Measurements from ENCODE around the gene PLOD1. TPM values are rescaled to one million over a fixed set of nuclear protein-coding genes. Genes with fewer than 3 reads are reported as not detected.

PLOD1 gene
- total RNA-seq, 1 donor from 2014 or later: 203 TPM

DNA sequence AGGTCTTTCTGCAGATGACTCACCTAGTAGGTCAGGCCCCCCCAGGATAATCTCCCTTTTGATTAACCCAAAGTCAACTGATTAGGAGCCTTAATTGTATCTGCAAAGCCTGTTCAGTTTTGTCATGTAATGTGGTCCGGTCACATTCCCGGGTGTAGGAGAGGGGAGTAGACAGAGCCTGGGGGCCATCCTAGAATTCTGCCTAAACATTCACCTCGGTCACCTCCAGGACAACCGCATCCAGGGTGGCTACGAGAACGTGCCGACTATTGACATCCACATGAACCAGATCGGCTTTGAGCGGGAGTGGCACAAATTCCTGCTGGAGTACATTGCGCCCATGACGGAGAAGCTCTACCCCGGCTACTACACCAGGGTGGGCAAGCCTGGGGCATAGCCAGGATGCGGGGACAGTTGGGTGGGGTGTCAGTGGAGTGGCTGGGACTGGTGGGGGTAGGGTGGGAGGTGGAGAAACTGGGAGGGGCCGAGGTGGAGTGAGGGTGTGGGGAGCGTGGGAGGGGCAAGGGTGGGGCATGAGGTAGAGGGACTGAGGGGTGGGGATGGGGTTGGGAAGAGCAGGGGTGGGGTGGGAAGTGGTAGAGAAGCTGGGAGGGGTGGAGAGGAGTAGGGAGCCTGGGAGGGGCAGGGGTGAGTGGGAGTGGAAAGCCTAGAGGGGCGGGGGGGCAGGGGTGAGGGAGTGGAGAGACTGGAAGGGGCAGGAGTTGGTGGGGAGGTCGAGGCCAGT, 36.1 kb downstream of the PLOD1 start:
- Mint-ChIP-seq H3K27me3 (ENCODE audit: low read depth) (no peaks in the 10 kb centered on the region), H3K36me3 (peaks cover 22% of the 10 kb centered on the region), H3K27ac (peak overlapping the region; percentile 57), H3K4me1 (peaks cover 4% of the 10 kb centered on the region), H3K9me3 (no peaks in the 10 kb centered on the region), H3K4me3 (no peak overlapping the region)
- TF ChIP-seq, protein P1, sequence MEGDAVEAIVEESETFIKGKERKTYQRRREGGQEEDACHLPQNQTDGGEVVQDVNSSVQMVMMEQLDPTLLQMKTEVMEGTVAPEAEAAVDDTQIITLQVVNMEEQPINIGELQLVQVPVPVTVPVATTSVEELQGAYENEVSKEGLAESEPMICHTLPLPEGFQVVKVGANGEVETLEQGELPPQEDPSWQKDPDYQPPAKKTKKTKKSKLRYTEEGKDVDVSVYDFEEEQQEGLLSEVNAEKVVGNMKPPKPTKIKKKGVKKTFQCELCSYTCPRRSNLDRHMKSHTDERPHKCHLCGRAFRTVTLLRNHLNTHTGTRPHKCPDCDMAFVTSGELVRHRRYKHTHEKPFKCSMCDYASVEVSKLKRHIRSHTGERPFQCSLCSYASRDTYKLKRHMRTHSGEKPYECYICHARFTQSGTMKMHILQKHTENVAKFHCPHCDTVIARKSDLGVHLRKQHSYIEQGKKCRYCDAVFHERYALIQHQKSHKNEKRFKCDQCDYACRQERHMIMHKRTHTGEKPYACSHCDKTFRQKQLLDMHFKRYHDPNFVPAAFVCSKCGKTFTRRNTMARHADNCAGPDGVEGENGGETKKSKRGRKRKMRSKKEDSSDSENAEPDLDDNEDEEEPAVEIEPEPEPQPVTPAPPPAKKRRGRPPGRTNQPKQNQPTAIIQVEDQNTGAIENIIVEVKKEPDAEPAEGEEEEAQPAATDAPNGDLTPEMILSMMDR (IDR thresholded peaks at IDR 0.05; ENCODE audit: unreplicated experiment): no peak
- DNase-seq (ENCODE audit: low spot score in 2 of 2, unreplicated experiment in 2 of 2): no peak

DNA sequence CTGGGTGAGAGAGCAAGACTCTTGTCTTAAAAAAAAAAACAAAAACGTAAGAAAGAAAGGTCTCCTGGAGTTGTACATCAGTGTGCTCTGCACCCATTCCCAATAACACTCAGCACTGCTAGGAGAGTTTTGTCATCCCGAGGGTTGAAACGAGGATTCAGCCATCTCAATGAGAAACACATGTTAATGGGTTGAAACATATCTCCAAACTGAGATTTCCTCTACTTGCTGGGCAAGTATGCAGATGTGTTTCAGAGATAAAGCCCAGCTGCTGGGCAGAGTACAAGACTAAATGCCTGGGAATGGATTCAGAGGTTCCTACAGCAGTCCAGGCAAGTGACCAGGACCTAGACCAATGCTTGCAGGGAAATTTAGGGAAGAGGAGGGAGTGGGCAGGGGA, 43.1 kb downstream of the PLOD1 start:
- Mint-ChIP-seq H3K27ac (no peak overlapping the region), H3K27me3 (ENCODE audit: low read depth) (no peaks in the 10 kb centered on the region), H3K4me1 (peaks cover 28% of the 10 kb centered on the region), H3K36me3 (peaks cover 13% of the 10 kb centered on the region), H3K4me3 (no peak overlapping the region), H3K9me3 (no peaks in the 10 kb centered on the region)
- no peak for DNase-seq (ENCODE audit: low spot score in 2 of 2, unreplicated experiment in 2 of 2)
- TF ChIP-seq, protein P1 (IDR thresholded peaks at IDR 0.05; ENCODE audit: unreplicated experiment): no peak

DNA sequence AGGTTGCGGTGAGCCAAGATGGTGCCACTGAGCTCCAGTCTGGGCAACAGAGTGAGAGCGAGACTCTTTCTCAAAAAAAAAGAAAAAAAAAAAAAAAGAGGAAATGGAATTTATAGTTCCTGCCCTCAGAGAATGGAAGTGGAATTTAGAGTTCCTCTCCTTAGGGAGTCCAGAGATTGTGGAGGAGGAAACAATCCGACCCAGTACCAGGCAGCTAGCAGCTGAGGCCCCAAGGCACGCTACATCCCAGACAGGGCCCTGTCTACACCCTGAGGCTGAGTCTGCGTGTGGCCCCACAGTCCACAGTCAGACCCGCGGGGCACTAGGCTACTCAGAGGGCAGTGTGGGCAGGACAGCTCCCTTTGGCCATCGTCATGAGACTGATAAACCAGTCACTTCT, 43.8 kb downstream of the PLOD1 start:
- no peak overlapping the region for H3K27ac Mint-ChIP-seq
- H3K36me3 Mint-ChIP-seq: peaks cover 10% of the 10 kb centered on the region
- no peaks in the 10 kb centered on the region for H3K9me3 Mint-ChIP-seq
- DNase-seq (ENCODE audit: low spot score in 2 of 2, unreplicated experiment in 2 of 2): no peak
- TF ChIP-seq, protein P1 (IDR thresholded peaks at IDR 0.05; ENCODE audit: unreplicated experiment): no peak
- H3K4me1 Mint-ChIP-seq: peaks cover 28% of the 10 kb centered on the region
- no peak overlapping the region for H3K4me3 Mint-ChIP-seq
- no peaks in the 10 kb centered on the region for H3K27me3 Mint-ChIP-seq (ENCODE audit: low read depth)

- DNase-seq (ENCODE audit: low spot score in 2 of 2, unreplicated experiment in 2 of 2): no peak
- TF ChIP-seq, protein P1 (IDR thresholded peaks at IDR 0.05; ENCODE audit: unreplicated experiment): no peak
- Mint-ChIP-seq H3K36me3 (peaks cover 12% of the 10 kb centered on the region), H3K4me1 (peaks cover 31% of the 10 kb centered on the region), H3K9me3 (no peaks in the 10 kb centered on the region), H3K27ac (peak overlapping the region; percentile 95), H3K27me3 (ENCODE audit: low read depth) (no peaks in the 10 kb centered on the region), H3K4me3 (peak overlapping the region; percentile 99)
Observed at GRCh38 chr1:11979028-11979850, 44.7 kb downstream of the PLOD1 start.

DNA sequence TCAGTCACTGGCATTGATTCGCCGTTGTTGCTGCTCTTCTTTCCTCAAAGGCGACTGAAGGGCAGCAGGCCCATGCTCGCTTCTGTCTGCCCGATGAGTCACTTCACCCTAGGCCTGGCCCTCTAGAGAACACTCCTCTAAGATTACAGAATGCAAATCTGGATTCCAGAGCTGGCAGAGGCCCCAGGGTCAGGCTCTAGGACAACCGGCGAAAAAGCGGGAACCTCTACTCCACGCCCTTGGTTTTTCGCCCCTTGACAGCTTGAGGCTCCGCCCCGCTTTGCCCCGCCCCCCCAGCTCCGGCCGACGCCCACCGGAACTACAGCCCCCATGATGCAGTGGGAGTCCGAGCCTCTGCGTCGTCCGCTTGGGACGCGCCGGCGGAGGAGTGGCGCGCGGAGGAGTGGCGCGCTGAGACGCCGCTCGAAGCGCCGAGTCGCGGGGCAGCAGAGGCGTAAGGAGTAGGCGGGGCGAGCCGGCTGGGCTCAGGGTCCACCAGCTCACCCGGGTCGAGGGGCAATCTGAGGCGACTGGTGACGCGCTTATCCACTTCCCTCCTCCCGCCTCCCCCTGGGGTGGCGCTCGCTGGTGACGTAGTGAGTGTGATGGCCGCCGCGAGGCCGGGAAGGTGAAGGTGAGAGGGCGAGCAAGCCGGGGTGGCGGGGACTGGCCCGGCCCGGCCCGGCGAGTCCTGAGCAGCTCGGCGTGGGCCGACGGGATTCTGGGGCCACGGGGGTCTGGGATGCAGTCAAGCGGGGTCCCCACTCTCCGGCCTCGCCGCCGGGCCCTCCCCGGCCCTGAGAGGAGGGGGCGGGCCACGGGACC, 45.5 kb downstream of the PLOD1 start, which contains the start of gene MFN2:
MFN2 (plus strand) TSS at position 594 of the 825 bp plus-strand sequence. CDS start 8,725 bp downstream, outside the sequence.
- peak; percentile 90 to 91 for DNase-seq (ENCODE audit: low spot score in 2 of 2, unreplicated experiment in 2 of 2)
- H3K36me3 Mint-ChIP-seq: peaks cover 5% of the 10 kb centered on the region
- no peaks in the 10 kb centered on the region for H3K27me3 Mint-ChIP-seq (ENCODE audit: low read depth)
- TF ChIP-seq, protein P1 (IDR thresholded peaks at IDR 0.05; ENCODE audit: unreplicated experiment): no peak
- H3K9me3 Mint-ChIP-seq: no peaks in the 10 kb centered on the region
- H3K27ac Mint-ChIP-seq: peak within 1 kb of the TSS; percentile 96
- peak within 1 kb of the TSS; percentile 99 for H3K4me3 Mint-ChIP-seq
- H3K4me1 Mint-ChIP-seq: peaks cover 31% of the 10 kb centered on the region
